Suppressor macrophage (primary cell): ENCODE data around the gene SNRPA1.

Source experiments
- DNase-seq, 4 experiments: peaks; one replicate each; pipeline ENCODE4 v3.0.0-alpha.2; 2020 to 2022
- total RNA-seq, 17 experiments: gene quantifications; one replicate each; lab custom pipeline; 2026; ENCODE audit warnings: mixed read lengths in 6 of 17, inconsistent platforms in 3 of 17; lab: John Stamatoyannopoulos, UW

SNRPA1 gene
- 5.3 to 37.7 (median 20.5) reads per million in 17 experiments for total RNA-seq

- peak; percentile 97 to 99 (median 98) for DNase-seq
Observed at GRCh38 chr15:101294731-101295606, at the start of gene SNRPA1. SNRPA1 (minus strand) TSS chr15:101295248; CDS start chr15:101295178, 70 bp downstream.

- peak in 2 of 4 experiments; percentile 37 to 55 for DNase-seq
Observed at GRCh38 chr15:101342056-101342455, 47.0 kb upstream of the SNRPA1 start.

- no peak for DNase-seq
Observed at GRCh38 chr15:101338502-101339057, 43.5 kb upstream of the SNRPA1 start.

- no peak for DNase-seq
Observed at GRCh38 chr15:101337976-101338375, 42.9 kb upstream of the SNRPA1 start.

- peak; percentile 9 to 46 (median 36) for DNase-seq
Observed at GRCh38 chr15:101333907-101334789, 39.1 kb upstream of the SNRPA1 start.

- DNase-seq: no peak
Observed at GRCh38 chr15:101332061-101332467, 37.0 kb upstream of the SNRPA1 start.

GRCh38 chr15:101329867-101330380 is 34.9 kb upstream of the SNRPA1 start:
- no peak for DNase-seq

- DNase-seq: no peak
Observed at GRCh38 chr15:101329309-101329863, 34.3 kb upstream of the SNRPA1 start.

GRCh38 chr15:101328001-101328400 is 33.0 kb upstream of the SNRPA1 start:
- DNase-seq: no peak

- DNase-seq: no peak
Observed at GRCh38 chr15:101327147-101327740, 32.2 kb upstream of the SNRPA1 start.

GRCh38 chr15:101326462-101327146 is 31.6 kb upstream of the SNRPA1 start:
- no peak for DNase-seq

GRCh38 chr15:101326026-101326315 is 30.9 kb upstream of the SNRPA1 start:
- DNase-seq: no peak

- DNase-seq: no peak
Observed at GRCh38 chr15:101325263-101326025, 30.4 kb upstream of the SNRPA1 start.

- DNase-seq: no peak
Observed at GRCh38 chr15:101324524-101325177, 29.6 kb upstream of the SNRPA1 start.

- DNase-seq: no peak
Observed at GRCh38 chr15:101323793-101324523, 28.9 kb upstream of the SNRPA1 start.

- DNase-seq: no peak
Observed at GRCh38 chr15:101322854-101323477, 27.9 kb upstream of the SNRPA1 start.

GRCh38 chr15:101322016-101322695 is 27.1 kb upstream of the SNRPA1 start:
- DNase-seq: no peak

- peak; percentile 87 to 95 (median 92) for DNase-seq
Observed at GRCh38 chr15:101320501-101321052, 25.5 kb upstream of the SNRPA1 start.
